Islet precursor cell (in vitro differentiated cells): Measurements from ENCODE around the gene KREMEN1.
"Not testable (repeated sequence)": the region's sequence is repeated elsewhere in the genome, so short reads cannot be mapped to it uniquely, and the experiment has no call there.

Experiments used
- DNase-seq: peaks from one replicate; pipeline ENCODE4 v3.0.0-alpha.2; 2018

The KREMEN1 gene

GRCh38 chr22:29108137-29108536 lies 35.3 kb downstream of the KREMEN1 start:
- DNase-seq, result peak; percentile 62

GRCh38 chr22:29109822-29110221 lies 37.0 kb downstream of the KREMEN1 start:
- no peak for DNase-seq

GRCh38 chr22:29110946-29111345 lies 38.1 kb downstream of the KREMEN1 start:
- DNase-seq, result no peak

- no peak for DNase-seq
Observed at GRCh38 chr22:29112121-29112520, 39.3 kb downstream of the KREMEN1 start.

GRCh38 chr22:29112681-29113080 lies 39.8 kb downstream of the KREMEN1 start:
- no peak for DNase-seq

- no peak for DNase-seq
Observed at GRCh38 chr22:29113319-29113718, 40.5 kb downstream of the KREMEN1 start.

- DNase-seq, result no peak
Observed at GRCh38 chr22:29114392-29114791, 41.6 kb downstream of the KREMEN1 start.

GRCh38 chr22:29115682-29116288 lies 43.0 kb downstream of the KREMEN1 start:
- DNase-seq, result no peak

- DNase-seq, result no peak
Observed at GRCh38 chr22:29116397-29117123, 43.7 kb downstream of the KREMEN1 start.

- DNase-seq, result no peak
Observed at GRCh38 chr22:29117799-29118477, 45.1 kb downstream of the KREMEN1 start.

- DNase-seq, result not testable (repeated sequence)
Observed at GRCh38 chr22:29120098-29120912, 47.5 kb downstream of the KREMEN1 start.

- no peak for DNase-seq
Observed at GRCh38 chr22:29121124-29121523, 48.3 kb downstream of the KREMEN1 start.

GRCh38 chr22:29122041-29122440 lies 49.2 kb downstream of the KREMEN1 start:
- DNase-seq, result no peak

- no peak for DNase-seq
Observed at GRCh38 chr22:29124777-29125442, 52.1 kb downstream of the KREMEN1 start.

- no peak for DNase-seq
Observed at GRCh38 chr22:29125443-29125778, 52.6 kb downstream of the KREMEN1 start.

- DNase-seq, result no peak
Observed at GRCh38 chr22:29125844-29126243, 53.0 kb downstream of the KREMEN1 start.

GRCh38 chr22:29126670-29127395 lies 54.0 kb downstream of the KREMEN1 start:
- no peak for DNase-seq

GRCh38 chr22:29128891-29129807 lies 56.3 kb downstream of the KREMEN1 start:
- peak; percentile 70 for DNase-seq

GRCh38 chr22:29129808-29130140 lies 56.9 kb downstream of the KREMEN1 start:
- DNase-seq, result no peak

- DNase-seq, result peak; percentile 80
Observed at GRCh38 chr22:29130476-29130875, 57.6 kb downstream of the KREMEN1 start.

GRCh38 chr22:29133603-29134133 lies 60.8 kb downstream of the KREMEN1 start:
- no peak for DNase-seq
